ENCODE measurements around the gene MCHR1. TPM values are rescaled to one million over a fixed set of nuclear protein-coding genes. Genes with fewer than 3 reads are reported as not detected.

MCHR1 gene
- total RNA-seq (2016; rRNA removed; fragmentation: Illumina TruSeq; extraction: Trizol), result 0.28 and 0.40 TPM in 2 replicates
- total RNA-seq (2016; cell fraction: cytosol; rRNA removed; fragmentation: Illumina TruSeq; extraction: Trizol; ENCODE audit: low read depth), result 0.09 and 0.20 TPM in 2 replicates
- 0.25 and 0.35 TPM in 2 replicates for total RNA-seq (2016; cell fraction: insoluble cytoplasmic fraction; rRNA removed; fragmentation: Illumina TruSeq; extraction: Trizol)
- total RNA-seq (2016; cell fraction: membrane; rRNA removed; fragmentation: Illumina TruSeq; extraction: Trizol), result 0.31 and 0.41 TPM in 2 replicates
- 0.28 and 0.34 TPM in 2 replicates for total RNA-seq (2016; cell fraction: nucleus; rRNA removed; fragmentation: Illumina TruSeq; extraction: Trizol)
- polyA plus RNA-seq (2011; rRNA removed), result 0.42 and 0.83 TPM in 2 replicates
- polyA plus RNA-seq (2011; cell fraction: cytosol; rRNA removed), result 0.38 and 0.42 TPM in 2 replicates
- 0.08 and 0.24 TPM in 2 replicates for polyA plus RNA-seq (2011; cell fraction: nucleus; rRNA removed)
- polyA plus RNA-seq (2012), result 0.21 and 0.59 TPM in 2 replicates
- polyA plus RNA-seq (2016; cell fraction: cytosol; fragmentation: Illumina TruSeq; extraction: Trizol; ENCODE audit: low read depth), result 0.16 and 0.25 TPM in 2 replicates
- 0.35 and 0.46 TPM in 2 replicates for polyA plus RNA-seq (2016; cell fraction: insoluble cytoplasmic fraction; fragmentation: Illumina TruSeq; extraction: Trizol; ENCODE audit: low read depth)
- polyA plus RNA-seq (2016; cell fraction: membrane; fragmentation: Illumina TruSeq; extraction: Trizol; ENCODE audit: low read depth), result 0.16 and 0.31 TPM in 2 replicates
- polyA plus RNA-seq (2016; cell fraction: nucleus; fragmentation: Illumina TruSeq; extraction: Trizol; ENCODE audit: insufficient read depth, low read depth), result 0.25 TPM in 1 of 2 replicates, not detected in the other
- polyA minus RNA-seq (2011; rRNA and poly(A)+ RNA removed; ENCODE audit: low replicate concordance), result 2.8 TPM in 1 of 2 replicates, not detected in the other
- polyA minus RNA-seq (2011; cell fraction: cytosol; rRNA and poly(A)+ RNA removed), result not detected in 2 replicates
- not detected in 2 replicates for polyA minus RNA-seq (2011; cell fraction: nucleus; rRNA and poly(A)+ RNA removed)
- Bru-seq, nascent RNA, result percentile 24 among the genes with signal in this experiment
- percentile 31 among the genes with signal in this experiment for BruChase-seq, experiment 1, labeled RNA remaining after a 6-hour chase
- percentile 24 among the genes with signal in this experiment for BruChase-seq, experiment 2, labeled RNA remaining after a 2-hour chase
- long read RNA-seq, experiment 1, partial matches to known transcripts, result 0 of 1 reads
- long read RNA-seq, experiment 1, other reads (novel, unspliced or antisense), result 0 of 1 reads
- long read RNA-seq, experiment 2, partial matches to known transcripts, result 0 of 2 reads
- long read RNA-seq, experiment 2, other reads (novel, unspliced or antisense), result 0 of 2 reads

- in situ Hi-C loops (cut with HindIII; ENCODE audit: extremely low pct_ligation_motif_present, low pct_unique_long_range_greater_than_20kb), result no loop called here
- ChIA-PET POLR2A (no interaction called here), CTCF (ENCODE audit: low intra/inter-chr PET ratio, low total read pairs) (interaction anchor here (4.3 kb wide), 1 partner anchor 81 kb away, joined by 34 read pairs; no protein-coding TSS in a partner anchor)
- ATAC-seq (peak; percentile 38), DNase-seq (ENCODE audit: low spot score) (no peak), FAIRE-seq (no peak)
- H3K79me2 ChIP-seq (ENCODE audit: insufficient read depth, low read length), result no peaks in the 10 kb centered on the region
- H3K4me1 ChIP-seq (ENCODE audit: insufficient read depth, low read length), result peaks cover 54% of the 10 kb centered on the region
- peak within 1 kb of the TSS; percentile 42; the same call in 1 of the 2 replicates for H3K9ac ChIP-seq (ENCODE audit: insufficient read depth, low read depth, low read length)
- peak within 1 kb of the TSS; percentile 94 for H3K4me2 ChIP-seq (ENCODE audit: low read depth, low read length)
- no peak within 1 kb of the TSS for H3K27ac ChIP-seq (ENCODE audit: extremely low read length, insufficient read depth, low read length)
- no peaks in the 10 kb centered on the region for H3K36me3 ChIP-seq (replicated peaks in 1 of 2; ENCODE audit: control insufficient read depth in 1 of 2, insufficient read depth in 2 of 2, low read length in 2 of 2)
- intact Hi-C loops (cut with micrococcal nuclease; ENCODE audit: unreplicated experiment), result no loop called here
- no peak within 1 kb of the TSS for H2AFZ ChIP-seq (ENCODE audit: low read length)
- peaks cover 0 to 22% of the 10 kb centered on the region in 2 experiments; a peak in 4 of 5 replicates for H3K27me3 ChIP-seq (ENCODE audit: control insufficient read depth in 1 of 2, insufficient read depth in 2 of 2, low read length in 2 of 2)
- BruUV-seq (replicated peaks), result no TSS peak
- H3K4me3 ChIP-seq (replicated peaks in 1 of 3; ENCODE audit: insufficient read depth in 1 of 3, low read depth in 2 of 3, low read length in 3 of 3), result peak within 1 kb of the TSS; percentile 50 to 70 (median 51)
- H3K9me3 ChIP-seq (ENCODE audit: low read length), result no peaks in the 10 kb centered on the region
- 33% methylated on average over 5 of the region's 21 CpGs for WGBS (ENCODE audit: low lambda C conversion rate)
- H4K20me1 ChIP-seq (ENCODE audit: insufficient read depth, low read length), result no peaks in the 10 kb centered on the region
- TF ChIP-seq REXO4 (CRISPR knock-in tag; IDR thresholded peaks at IDR 0.05; ENCODE audit: borderline replicate concordance) (0 out of 2 replicates have a peak, but pooled peaks have one; percentile 33), HNRNPL (IDR thresholded peaks at IDR 0.05; ENCODE audit: low read depth, low read length) (0 out of 2 replicates have a peak, but pooled peaks have one; percentile 12), ZNF687 (CRISPR knock-in tag; IDR thresholded peaks at IDR 0.05) (peak; percentile 50; the same call in 1 of the 2 replicates), EEA1 (CRISPR knock-in tag; IDR thresholded peaks at IDR 0.05; ENCODE audit: borderline replicate concordance) (no peak), ARID3A (IDR thresholded peaks at IDR 0.05; ENCODE audit: low read depth, low read length) (no peak), MTA1 (CRISPR knock-in tag; IDR thresholded peaks at IDR 0.05; ENCODE audit: borderline replicate concordance) (0 out of 2 replicates have a peak, but pooled peaks have one; percentile 13), ZNF121 (CRISPR knock-in tag; IDR thresholded peaks at IDR 0.05) (no peak), HMG20B (CRISPR knock-in tag; conservative IDR thresholded peaks at IDR 0.05) (no peak), MEIS2 (CRISPR knock-in tag; IDR thresholded peaks at IDR 0.05) (0 out of 2 replicates have a peak, but pooled peaks have one; percentile 36), ZFP90 (CRISPR knock-in tag; IDR thresholded peaks at IDR 0.05; ENCODE audit: borderline replicate concordance) (0 out of 2 replicates have a peak, but pooled peaks have one; percentile 45), ZBTB7B (CRISPR knock-in tag; IDR thresholded peaks at IDR 0.05) (peak; percentile 36; the same call in 1 of the 2 replicates)
Measured at GRCh38 chr22:40679249-40679963, at the start of gene MCHR1. Gene MCHR1, plus strand, starts transcription at chr22:40679484. Its CDS starts 169 bp downstream, at chr22:40679653.

Measured in HepG2 (cell line).